GM23338 (cell line): ENCODE data around the gene MFSD2A. TPM values are rescaled to one million over a fixed set of nuclear protein-coding genes. Genes with fewer than 3 reads are reported as not detected.

Experiments used
- ATAC-seq: fragments of 200-7000 bp; cut with Tn5 transposase; 3 replicates; pipeline ENCODE4 v1.9.1; 2020
- DNase-seq: peaks from one replicate; pipeline ENCODE4 v3.0.0-alpha.2; 2015; ENCODE audit warnings: low spot score
- H2AFZ ChIP-seq: fragments of 200-600 bp; sonication (generic); 2 replicates; pipeline ENCODE4 v1.8.0; 2016; ENCODE audit warnings: antibody characterized with exemption, mild to moderate bottlenecking, moderate library complexity
- H3F3A ChIP-seq: fragments of 200-600 bp; sonication (generic); replicated peaks from 2 replicates; pipeline ENCODE4 v1.8.0; 2017; ENCODE audit warnings: antibody characterized with exemption, mixed run types, low read depth
- H3K27ac ChIP-seq: fragments of 200-600 bp; sonication (generic); 2 replicates; pipeline ENCODE4 v1.6.1; 2016; ENCODE audit warnings: low read depth
- H3K27me3 ChIP-seq: fragments of 200-600 bp; sonication (generic); 2 replicates; pipeline ENCODE4 v1.8.0; 2016; ENCODE audit warnings: mild to moderate bottlenecking, mixed run types, moderate library complexity; ENCODE audit not compliant: insufficient read depth
- H3K36me3 ChIP-seq: fragments of 200-600 bp; sonication (generic); 2 replicates; pipeline ENCODE4 v1.8.0; 2016; ENCODE audit warnings: mild to moderate bottlenecking; ENCODE audit not compliant: insufficient read depth
- H3K4me1 ChIP-seq: fragments of 200-600 bp; sonication (generic); 2 replicates; pipeline ENCODE4 v1.8.0; 2016; ENCODE audit warnings: mild to moderate bottlenecking, moderate library complexity; ENCODE audit not compliant: insufficient read depth
- H3K4me2 ChIP-seq: fragments of 200-600 bp; sonication (generic); 2 replicates; pipeline ENCODE4 v1.7.1; 2017; ENCODE audit warnings: mixed run types
- H3K4me3 ChIP-seq: fragments of 200-600 bp; sonication (generic); 2 replicates; pipeline ENCODE4 v1.6.1; 2016; ENCODE audit warnings: mixed run types
- H3K79me2 ChIP-seq: fragments of 200-600 bp; sonication (generic); replicated peaks from 2 replicates; pipeline ENCODE4 v1.8.0; 2017; ENCODE audit warnings: mild to moderate bottlenecking; ENCODE audit not compliant: insufficient read depth
- H3K9me2 ChIP-seq: fragments of 200-600 bp; sonication (generic); 2 replicates; pipeline ENCODE4 v1.8.0; 2017; ENCODE audit not compliant: insufficient read depth
- H4K20me1 ChIP-seq: fragments of 200-600 bp; sonication (generic); replicated peaks from 2 replicates; pipeline ENCODE4 v1.8.0; 2017; ENCODE audit warnings: mild to moderate bottlenecking; ENCODE audit not compliant: insufficient read depth
- H3K27ac Mint-ChIP-seq: 2 replicates; pipeline ENCODE4 v1.8.0; 2020; ENCODE audit warnings: inconsistent platforms, mild to moderate bottlenecking, moderate library complexity, mixed read lengths
- H3K27me3 Mint-ChIP-seq: 3 replicates; pipeline ENCODE4 v1.8.0; 2022; ENCODE audit warnings: low read depth, mild to moderate bottlenecking, moderate library complexity, mixed read lengths, inconsistent platforms; ENCODE audit not compliant: insufficient read depth, poor library complexity
- H3K36me3 Mint-ChIP-seq: 3 replicates; pipeline ENCODE4 v1.8.0; 2021; ENCODE audit warnings: low read depth, mild to moderate bottlenecking, inconsistent platforms, moderate library complexity, mixed read lengths
- H3K4me1 Mint-ChIP-seq: 3 replicates; pipeline ENCODE4 v1.8.0; 2020; ENCODE audit warnings: mild to moderate bottlenecking, inconsistent platforms, mixed read lengths
- H3K4me3 Mint-ChIP-seq: 3 replicates; pipeline ENCODE4 v1.8.0; 2021; ENCODE audit warnings: moderate library complexity, mild to moderate bottlenecking, inconsistent platforms, mixed read lengths
- H3K9me3 Mint-ChIP-seq: 3 replicates; pipeline ENCODE4 v1.8.0; 2020; ENCODE audit warnings: moderate library complexity, mild to moderate bottlenecking, inconsistent platforms, mixed read lengths
- CREB1 ChIP-seq: fragments of 250-450 bp; sonication (Bioruptor Pico); IDR thresholded peaks from 2 replicates; pipeline ENCODE4 v1.5.0; 2020; ENCODE audit warnings: low read depth, mild to moderate bottlenecking, moderate library complexity
- CTCF ChIP-seq, 2 experiments: fragments of 200-600 bp in 1 of 2; sonication (generic) in 1 of 2; conservative IDR thresholded peaks; 2 replicates each; pipeline versions ENCODE4 v1.5.1 to v1.6.1; 2016 to 2017; ENCODE audit warnings: antibody characterized with exemption in 2 of 2, low read depth in 2 of 2, mild to moderate bottlenecking in 2 of 2, moderate library complexity in 1 of 2
- EZH2 ChIP-seq: fragments of 200-600 bp; sonication (generic); IDR thresholded peaks from one replicate; pipeline ENCODE4 v1.8.0; 2017; ENCODE audit warnings: antibody characterized with exemption, mild to moderate bottlenecking, low read depth; ENCODE audit not compliant: unreplicated experiment
- EZH2phosphoT487 ChIP-seq: fragments of 200-600 bp; sonication (generic); IDR thresholded peaks from one replicate; pipeline ENCODE4 v1.8.1; 2018; ENCODE audit warnings: antibody characterized with exemption; ENCODE audit not compliant: unreplicated experiment
- JUNB ChIP-seq: IDR thresholded peaks from one replicate; pipeline ENCODE4 v1.6.1; 2016; ENCODE audit warnings: antibody characterized with exemption; ENCODE audit not compliant: unreplicated experiment
- NANOG ChIP-seq: IDR thresholded peaks from 2 replicates; pipeline ENCODE4 v1.6.1; 2016; ENCODE audit warnings: antibody characterized with exemption, borderline replicate concordance
- POLR2AphosphoS5 ChIP-seq: IDR thresholded peaks from 2 replicates; pipeline ENCODE4 v1.6.1; 2016; ENCODE audit warnings: antibody characterized with exemption, low read depth
- STAT1 ChIP-seq: IDR thresholded peaks from one replicate; pipeline ENCODE4 v1.6.1; 2016; ENCODE audit warnings: antibody characterized with exemption; ENCODE audit not compliant: unreplicated experiment
- ZNF114 ChIP-seq: fragments of 250-450 bp; sonication (Bioruptor Pico); IDR thresholded peaks from 2 replicates; pipeline ENCODE4 v1.5.0; 2020; ENCODE audit warnings: mild to moderate bottlenecking, moderate library complexity
- ZNF331 ChIP-seq: fragments of 250-450 bp; sonication (Bioruptor Pico); IDR thresholded peaks from 2 replicates; pipeline ENCODE4 v1.5.0; 2020; ENCODE audit warnings: low read depth, mild to moderate bottlenecking, moderate library complexity
- ZNF462 ChIP-seq: fragments of 250-450 bp; sonication (Bioruptor Pico); IDR thresholded peaks from 2 replicates; pipeline ENCODE4 v1.5.0; 2020; ENCODE audit warnings: mild to moderate bottlenecking, moderate library complexity
- polyA plus RNA-seq: library from polyadenylated mRNA; unstranded; fragments of >200 nt; fragmentation: Nextera tagmentation; extraction: Ambion mirVana; gene quantifications from 2 replicates; pipeline ENCODE4 v1.2.1, GENCODE V29; 2016
- total RNA-seq: library from RNA; depleted of rRNA; stranded (reverse); fragments of >200 nt; shearing (Covaris generic); gene quantifications from 2 replicates; pipeline ENCODE4 v1.2.3, GENCODE V29; 2014
- TF ChIP-seq, protein P1 (sequence below): IDR thresholded peaks from 2 replicates; pipeline ENCODE4 v1.6.1; 2016; ENCODE audit warnings: antibody characterized with exemption

The MFSD2A gene
- total and polyA plus RNA-seq, 2 experiments from 2014 or later: 16.1 to 23.9 TPM

- no peak overlapping the region for H3K27ac Mint-ChIP-seq
- H3K79me2 ChIP-seq: no peaks in the 10 kb centered on the region
- peaks cover 3% of the 10 kb centered on the region for H3K36me3 ChIP-seq
- no peaks in the 10 kb centered on the region for H3K4me1 ChIP-seq
- ATAC-seq (no peak), DNase-seq (no peak)
- peaks cover 5% of the 10 kb centered on the region for H3K27me3 Mint-ChIP-seq
- no peak overlapping the region for H3K4me3 Mint-ChIP-seq
- no peaks in the 10 kb centered on the region for H3F3A ChIP-seq
- no peak overlapping the region for H2AFZ ChIP-seq
- TF ChIP-seq JUNB: no peak
- TF ChIP-seq ZNF462 (CRISPR knock-in tag): no peak
- TF ChIP-seq EZH2: no peak
- peaks cover 60% of the 10 kb centered on the region for H3K36me3 Mint-ChIP-seq
- H3K27ac ChIP-seq: no peak overlapping the region
- H3K9me3 Mint-ChIP-seq: no peaks in the 10 kb centered on the region
- H3K27me3 ChIP-seq: no peaks in the 10 kb centered on the region
- no peaks in the 10 kb centered on the region for H3K9me2 ChIP-seq
- peaks cover 3% of the 10 kb centered on the region; the same call in 2 of the 3 replicates for H3K4me1 Mint-ChIP-seq
- no peaks in the 10 kb centered on the region for H4K20me1 ChIP-seq
- no peak overlapping the region for H3K4me2 ChIP-seq
- H3K4me3 ChIP-seq: no peak overlapping the region
Observed at GRCh38 chr1:39969048-39969447, 14.1 kb downstream of the MFSD2A start.

- Mint-ChIP-seq H3K4me3 (no peak overlapping the region), H3K36me3 (peaks cover 53% of the 10 kb centered on the region), H3K4me1 (peaks cover 3% of the 10 kb centered on the region; the same call in 2 of the 3 replicates), H3K27ac (no peak overlapping the region), H3K27me3 (peaks cover 5% of the 10 kb centered on the region), H3K9me3 (no peaks in the 10 kb centered on the region)
- Histone ChIP-seq H3K9me2 (no peaks in the 10 kb centered on the region), H3K4me3 (no peak overlapping the region), H4K20me1 (no peaks in the 10 kb centered on the region), H3F3A (no peaks in the 10 kb centered on the region), H3K4me2 (no peak overlapping the region), H3K79me2 (no peaks in the 10 kb centered on the region), H3K27me3 (no peaks in the 10 kb centered on the region), H3K27ac (no peak overlapping the region), H2AFZ (no peak overlapping the region), H3K36me3 (peaks cover 3% of the 10 kb centered on the region), H3K4me1 (no peaks in the 10 kb centered on the region)
- no peak for ATAC-seq
- no peak for DNase-seq
- TF ChIP-seq JUNB (no peak), EZH2phosphoT487 (no peak), POLR2AphosphoS5 (no peak), ZNF114 (CRISPR knock-in tag) (no peak), CTCF (conservative IDR thresholded peaks at IDR 0.05; ENCODE audit: low read depth in 2 of 2) (no peak), ZNF331 (no peak), NANOG (no peak), STAT1 (no peak), CREB1 (CRISPR knock-in tag) (no peak)
- TF ChIP-seq, protein P1, sequence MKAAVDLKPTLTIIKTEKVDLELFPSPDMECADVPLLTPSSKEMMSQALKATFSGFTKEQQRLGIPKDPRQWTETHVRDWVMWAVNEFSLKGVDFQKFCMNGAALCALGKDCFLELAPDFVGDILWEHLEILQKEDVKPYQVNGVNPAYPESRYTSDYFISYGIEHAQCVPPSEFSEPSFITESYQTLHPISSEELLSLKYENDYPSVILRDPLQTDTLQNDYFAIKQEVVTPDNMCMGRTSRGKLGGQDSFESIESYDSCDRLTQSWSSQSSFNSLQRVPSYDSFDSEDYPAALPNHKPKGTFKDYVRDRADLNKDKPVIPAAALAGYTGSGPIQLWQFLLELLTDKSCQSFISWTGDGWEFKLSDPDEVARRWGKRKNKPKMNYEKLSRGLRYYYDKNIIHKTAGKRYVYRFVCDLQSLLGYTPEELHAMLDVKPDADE: no peak
Observed at GRCh38 chr1:39969531-39970270, 14.8 kb downstream of the MFSD2A start.
